ENCODE results near the gene ZDHHC13. TPM values are rescaled to one million over a fixed set of nuclear protein-coding genes. Genes with fewer than 3 reads are reported as not detected.

The ZDHHC13 gene
- total and polyA plus RNA-seq, 2 of the 8 experiments (the other 6 are each of a cell fraction or from before 2014, with no cell fraction given) = 22.4 to 24.1 TPM

DNA sequence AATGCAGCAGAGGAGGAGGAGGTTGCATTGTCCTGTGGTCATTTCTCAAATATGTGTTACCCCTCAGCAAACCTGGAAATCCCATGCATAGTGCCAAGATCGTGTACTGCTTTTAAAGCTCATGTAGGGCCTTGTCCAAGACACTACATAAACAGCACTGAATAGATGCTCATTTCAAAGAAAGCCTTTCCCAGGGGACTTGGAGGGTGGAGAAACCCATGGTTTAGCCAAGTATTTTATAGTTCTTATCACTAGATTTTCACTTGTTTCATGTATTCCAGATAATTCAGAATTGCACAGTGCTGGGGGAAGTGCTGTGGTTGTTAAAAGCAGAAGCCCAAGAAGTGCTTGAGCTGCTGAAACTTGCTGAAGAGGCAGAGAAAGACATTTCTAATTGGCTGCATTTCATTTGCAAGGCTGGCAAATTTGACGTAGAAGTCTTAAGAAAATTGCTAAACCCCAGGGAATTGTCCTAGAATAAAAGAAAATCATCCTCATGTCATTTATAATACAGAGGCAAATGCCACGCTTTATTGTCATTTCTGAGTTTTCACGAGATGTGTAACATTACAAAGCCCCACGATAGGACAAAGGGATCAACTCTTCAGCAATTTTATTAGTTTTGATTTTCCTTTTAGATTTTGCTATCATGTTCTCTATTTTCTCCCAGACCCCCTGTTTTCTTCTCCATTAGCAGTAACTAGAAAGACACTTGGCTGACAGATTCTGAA is 64.7 kb downstream of the ZDHHC13 start:
- H3K9me3 ChIP-seq (ENCODE audit: insufficient read depth in 2 of 2, low read depth in 1 of 2, low read length in 1 of 2) = no peaks in the 10 kb centered on the region
- ChIA-PET CTCF (ENCODE audit: partially characterized antibody) (interaction anchor here (0.6 to 1.8 kb wide), 6 partner anchors 21 to 111 kb away, joined by 3 to 6 read pairs (median 3); no protein-coding TSS in a partner anchor), POLR2A (ENCODE audit: partially characterized antibody) (no interaction called here)
- peaks cover 0 to 6% (median under 1%) of the 10 kb centered on the region in 4 experiments; a peak in 3 of 8 replicates for H3K36me3 ChIP-seq (ENCODE audit: control insufficient read depth in 2 of 4, insufficient read depth in 4 of 4, low read length in 3 of 4)
- H3K14ac ChIP-seq (ENCODE audit: insufficient read length) = no peak overlapping the region
- no peaks in the 10 kb centered on the region for H3K4me1 ChIP-seq (replicated peaks in 1 of 4; ENCODE audit: control insufficient read depth in 3 of 4, insufficient read depth in 4 of 4, low read length in 3 of 4)
- no peak overlapping the region for H3K9ac ChIP-seq (replicated peaks in 1 of 4; ENCODE audit: extremely low read depth in 1 of 4, low read depth in 3 of 4, low read length in 3 of 4)
- 91% methylated on average over 5 of the region's 5 CpGs; no CpG with 5 or more reads in 1 of the 2 experiments for WGBS, 2 experiments (ENCODE audit: extremely low coverage in 1 of 2, insufficient coverage in 1 of 2, insufficient read length in 1 of 2, insufficient replicate concordance in 2 of 2, low coverage in 1 of 2, low lambda C conversion rate in 2 of 2, missing lambda C conversion rate in 1 of 2)
- H2BK120ac ChIP-seq (replicated peaks; ENCODE audit: low read depth, low read length) = no peak overlapping the region
- no peak overlapping the region for H2BK5ac ChIP-seq (ENCODE audit: low read depth, low read length)
- no peaks in the 10 kb centered on the region for H3K79me2 ChIP-seq (ENCODE audit: control insufficient read depth in 1 of 2, insufficient read depth in 2 of 2, low read length in 2 of 2)
- H3K4ac ChIP-seq (replicated peaks; ENCODE audit: insufficient read length, low read depth, low read length) = no peak overlapping the region
- no peak overlapping the region for H4K5ac ChIP-seq (ENCODE audit: insufficient read length, low read depth, low read length)
- H3K4me2 ChIP-seq (ENCODE audit: insufficient read depth in 1 of 2, low read depth in 2 of 2, low read length in 2 of 2) = no peak overlapping the region
- H3K23me2 ChIP-seq (ENCODE audit: low read depth, low read length) = no peaks in the 10 kb centered on the region
- H2AFZ ChIP-seq (ENCODE audit: low read length) = no peak overlapping the region
- H2AK5ac ChIP-seq (ENCODE audit: low read depth, low read length) = no peak overlapping the region
- DNase-seq (ENCODE audit: low read depth in 1 of 2, low spot score in 2 of 2) (no peak), FAIRE-seq (no peak)
- no peak overlapping the region for H4K8ac ChIP-seq (ENCODE audit: extremely low read depth, insufficient read depth, low read length)
- TF ChIP-seq SAP30 (IDR thresholded peaks at IDR 0.05; ENCODE audit: insufficient read depth, insufficient replicate concordance, low read length) (no peak), CREB1 (IDR thresholded peaks at IDR 0.05) (no peak), YY1 (IDR thresholded peaks at IDR 0.05; ENCODE audit: low read depth, low read length) (no peak), TAF7 (optimal IDR thresholded peaks at IDR 0.05; ENCODE audit: borderline replicate concordance, low read depth, low read length) (no peak), RAD21 (IDR thresholded peaks at IDR 0.05 in 1 of 2, conservative IDR thresholded peaks at IDR 0.05 in 1 of 2; ENCODE audit: low read depth in 2 of 2, low read length in 2 of 2) (no peak), BACH1 (IDR thresholded peaks at IDR 0.05; ENCODE audit: low read length) (no peak), RFX5 (IDR thresholded peaks at IDR 0.05; ENCODE audit: borderline replicate concordance, low read depth, low read length) (no peak), ZNF274 (IDR thresholded peaks at IDR 0.05; ENCODE audit: borderline replicate concordance, extremely low read depth, low read length) (no peak), EP300 (IDR thresholded peaks at IDR 0.05; ENCODE audit: borderline replicate concordance in 1 of 2, low read depth in 2 of 2, low read length in 2 of 2) (no peak), TAF1 (IDR thresholded peaks at IDR 0.05; ENCODE audit: low read depth, low read length) (no peak), KDM5A (IDR thresholded peaks at IDR 0.05; ENCODE audit: low read length) (no peak)
- TF ChIP-seq, protein P1, sequence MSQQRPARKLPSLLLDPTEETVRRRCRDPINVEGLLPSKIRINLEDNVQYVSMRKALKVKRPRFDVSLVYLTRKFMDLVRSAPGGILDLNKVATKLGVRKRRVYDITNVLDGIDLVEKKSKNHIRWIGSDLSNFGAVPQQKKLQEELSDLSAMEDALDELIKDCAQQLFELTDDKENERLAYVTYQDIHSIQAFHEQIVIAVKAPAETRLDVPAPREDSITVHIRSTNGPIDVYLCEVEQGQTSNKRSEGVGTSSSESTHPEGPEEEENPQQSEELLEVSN (IDR thresholded peaks at IDR 0.05) = no peak
- no peak overlapping the region for H3K18ac ChIP-seq (ENCODE audit: extremely low read depth, low read length)
- H2BK15ac ChIP-seq (ENCODE audit: low read length) = no peak overlapping the region
- H3K23ac ChIP-seq (ENCODE audit: insufficient read length) = no peak overlapping the region
- no peak overlapping the region for H3K4me3 ChIP-seq (ENCODE audit: extremely low read depth in 1 of 4, insufficient read depth in 2 of 4, low read depth in 3 of 4, low read length in 4 of 4)
- no peaks in the 10 kb centered on the region for H3K27me3 ChIP-seq (replicated peaks in 1 of 4; ENCODE audit: control insufficient read depth in 3 of 4, extremely low read depth in 1 of 4, insufficient read depth in 3 of 4, low read length in 3 of 4)
- H3K79me1 ChIP-seq (ENCODE audit: low read depth, low read length) = no peaks in the 10 kb centered on the region
- H4K20me1 ChIP-seq (replicated peaks in 1 of 2; ENCODE audit: control insufficient read depth in 1 of 2, insufficient read depth in 2 of 2, low read length in 2 of 2) = no peaks in the 10 kb centered on the region
- H2BK20ac ChIP-seq (ENCODE audit: low read length) = no peak overlapping the region
- H3K27ac ChIP-seq (ENCODE audit: low read depth, low read length) = no peak overlapping the region
- H3K56ac ChIP-seq (replicated peaks; ENCODE audit: insufficient read length, low read depth, low read length) = no peak overlapping the region
- no peak overlapping the region for H2BK12ac ChIP-seq (ENCODE audit: low read depth, low read length)
- no peak overlapping the region for H4K91ac ChIP-seq (replicated peaks; ENCODE audit: insufficient read length, low read length)
